HG03354 (cell line): Measurements from ENCODE around the gene ZNF12.
"Not testable (repeated sequence)": the region's sequence is repeated elsewhere in the genome, so short reads cannot be mapped to it uniquely, and the experiment has no call there.

Source experiments
- ATAC-seq: cut with Tn5 transposase; IDR thresholded peaks from one replicate; pipeline ENCODE4 v1.9.1; 2021; ENCODE audit warnings: mild to moderate bottlenecking; ENCODE audit not compliant: unreplicated experiment, poor library complexity, severe bottlenecking

Gene ZNF12

GRCh38 chr7:6706666-6707407 is at the start of gene ZNF12:
ZNF12 (minus strand) TSS chr7:6706947; CDS start chr7:6705173, 1,774 bp downstream.
- peak; percentile 88 for ATAC-seq

- not testable (repeated sequence) for ATAC-seq
These were observed 47.2 kb upstream of the ZNF12 start, which contains the start of gene RSPH10B2 for GRCh38 chr7:6753964-6754363. RSPH10B2 (plus strand) TSS chr7:6754103; CDS start chr7:6757678, 3,575 bp downstream.

GRCh38 chr7:6750173-6750572 is 43.4 kb upstream of the ZNF12 start:
- ATAC-seq: not testable (repeated sequence)

- ATAC-seq: not testable (repeated sequence)
These were observed 42.6 kb upstream of the ZNF12 start for GRCh38 chr7:6749335-6749734.

GRCh38 chr7:6744410-6745100 is 37.8 kb upstream of the ZNF12 start:
- ATAC-seq: not testable (repeated sequence)

- not testable (repeated sequence) for ATAC-seq
These were observed 31.7 kb upstream of the ZNF12 start for GRCh38 chr7:6738415-6738814.

GRCh38 chr7:6730343-6730633 is 23.5 kb upstream of the ZNF12 start:
- ATAC-seq: no peak

GRCh38 chr7:6729492-6730342 is 23.0 kb upstream of the ZNF12 start:
- ATAC-seq: peak; percentile 89

- not testable (repeated sequence) for ATAC-seq
These were observed 22.2 kb upstream of the ZNF12 start for GRCh38 chr7:6728893-6729491.

- ATAC-seq: no peak
These were observed 20.9 kb upstream of the ZNF12 start for GRCh38 chr7:6727663-6728062.

- not testable (repeated sequence) for ATAC-seq
These were observed 19.6 kb upstream of the ZNF12 start for GRCh38 chr7:6726341-6726740.

- ATAC-seq: peak; percentile 47
These were observed 18.3 kb upstream of the ZNF12 start for GRCh38 chr7:6725003-6725402.

GRCh38 chr7:6724351-6724750 is 17.6 kb upstream of the ZNF12 start:
- ATAC-seq: not testable (repeated sequence)

GRCh38 chr7:6718124-6718523 is 11.4 kb upstream of the ZNF12 start:
- ATAC-seq: no peak

- ATAC-seq: not testable (repeated sequence)
These were observed 9.2 kb upstream of the ZNF12 start for GRCh38 chr7:6715898-6716297.

- ATAC-seq: no peak
These were observed 7.6 kb upstream of the ZNF12 start for GRCh38 chr7:6714360-6714759.

- ATAC-seq: no peak
These were observed 3.1 kb upstream of the ZNF12 start for GRCh38 chr7:6709808-6710207.

- ATAC-seq: no peak
These were observed 1.6 kb upstream of the ZNF12 start for GRCh38 chr7:6708304-6708703.

GRCh38 chr7:6705959-6706665 is 635 bp downstream of the ZNF12 start:
- peak; percentile 38 for ATAC-seq
